ENCODE measurements around the gene PIGQ.

PIGQ gene

GRCh38 chr16:583470-583814 lies 13.7 kb downstream of the PIGQ start (continued):
- TF ChIP-seq CSRNP3 (CRISPR knock-in tag; IDR thresholded peaks at IDR 0.05) = no peak
- TF ChIP-seq ESRRG (CRISPR knock-in tag; IDR thresholded peaks at IDR 0.05) = no peak
- TF ChIP-seq POU6F1 (CRISPR knock-in tag; IDR thresholded peaks at IDR 0.05; ENCODE audit: borderline replicate concordance, low read depth) = no peak
- no peak for TF ChIP-seq CREB5 (CRISPR knock-in tag; IDR thresholded peaks at IDR 0.05; ENCODE audit: low read depth)
- TF ChIP-seq CSDC2 (CRISPR knock-in tag; IDR thresholded peaks at IDR 0.05) = no peak
- no peak for TF ChIP-seq TOX (CRISPR knock-in tag; IDR thresholded peaks at IDR 0.05; ENCODE audit: borderline replicate concordance)

GRCh38 chr16:583815-584591 lies 14.2 kb downstream of the PIGQ start:
- TF ChIP-seq ISL1 (CRISPR knock-in tag; IDR thresholded peaks at IDR 0.05) (no peak), ZNF8 (CRISPR knock-in tag; IDR thresholded peaks at IDR 0.05) (no peak), CSRNP3 (CRISPR knock-in tag; IDR thresholded peaks at IDR 0.05) (no peak), BACH2 (CRISPR knock-in tag; IDR thresholded peaks at IDR 0.05; ENCODE audit: borderline replicate concordance) (no peak), OSR1 (CRISPR knock-in tag; IDR thresholded peaks at IDR 0.05) (no peak), TOX (CRISPR knock-in tag; IDR thresholded peaks at IDR 0.05; ENCODE audit: borderline replicate concordance) (no peak), ZFP30 (CRISPR knock-in tag; IDR thresholded peaks at IDR 0.05) (no peak), SNAI2 (CRISPR knock-in tag; IDR thresholded peaks at IDR 0.05) (no peak), PPARA (CRISPR knock-in tag; IDR thresholded peaks at IDR 0.05; ENCODE audit: borderline replicate concordance) (no peak), PATZ1 (CRISPR knock-in tag; IDR thresholded peaks at IDR 0.05; ENCODE audit: borderline replicate concordance) (no peak), TCF4 (CRISPR knock-in tag; IDR thresholded peaks at IDR 0.05; ENCODE audit: borderline replicate concordance) (no peak), ZNF565 (CRISPR knock-in tag; conservative IDR thresholded peaks at IDR 0.05; ENCODE audit: low read depth) (no peak), CREB5 (CRISPR knock-in tag; IDR thresholded peaks at IDR 0.05; ENCODE audit: low read depth) (no peak), ARNTL (CRISPR knock-in tag; IDR thresholded peaks at IDR 0.05; ENCODE audit: borderline replicate concordance, low read depth) (no peak), ZNF70 (CRISPR knock-in tag; IDR thresholded peaks at IDR 0.05) (no peak), RARB (CRISPR knock-in tag; IDR thresholded peaks at IDR 0.05) (no peak), ESRRG (CRISPR knock-in tag; IDR thresholded peaks at IDR 0.05) (no peak), GLIS3 (CRISPR knock-in tag; IDR thresholded peaks at IDR 0.05) (no peak)
- no peak for ATAC-seq

- no peak; the same call in 2 of the 3 replicates for ATAC-seq
- no peak for TF ChIP-seq OSR1 (CRISPR knock-in tag; IDR thresholded peaks at IDR 0.05)
Observed at GRCh38 chr16:585351-585750, 15.6 kb downstream of the PIGQ start.
